ENCODE data around the gene CDK17.
"Not testable (repeated sequence)": the region's sequence is repeated elsewhere in the genome, so short reads cannot be mapped to it uniquely, and the experiment has no call there.

CDK17 gene

DNA sequence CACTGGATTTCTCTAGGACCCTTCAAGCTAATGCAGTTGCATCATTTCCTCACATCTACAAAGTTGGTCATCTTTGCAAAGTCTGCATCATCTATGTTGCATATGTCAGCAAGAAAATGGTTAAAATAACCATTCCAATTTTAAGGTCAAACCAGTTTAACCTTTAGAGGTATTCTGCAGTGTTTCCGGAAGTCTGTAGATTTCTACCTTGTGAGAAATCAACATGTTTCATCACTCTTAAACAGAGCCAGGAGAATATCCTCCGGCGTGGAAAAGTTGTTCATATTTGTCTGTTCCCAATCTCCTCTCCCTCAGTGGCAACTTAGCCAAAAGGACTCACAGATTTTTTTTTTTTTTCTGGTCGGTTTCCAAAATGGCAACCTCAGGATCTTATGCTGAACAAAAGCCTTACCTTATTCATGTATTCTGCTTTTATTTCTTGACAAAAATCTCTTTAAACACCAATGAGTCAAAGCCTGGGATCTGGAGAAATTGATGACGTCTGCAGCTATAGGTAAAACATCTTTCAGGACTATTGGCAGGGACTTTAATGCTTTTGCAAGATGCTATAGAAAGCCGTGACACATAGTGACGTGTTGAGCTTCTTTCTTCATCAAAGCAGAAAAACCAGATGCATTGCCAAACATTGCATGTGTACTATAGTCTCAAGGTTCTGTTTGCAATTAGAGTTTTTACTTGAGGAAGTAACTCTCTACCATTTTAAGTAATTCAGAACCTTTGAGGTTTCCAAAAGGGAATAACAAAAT, 16.0 kb upstream of the CDK17 start:
- DNase-seq = no peak

DNA sequence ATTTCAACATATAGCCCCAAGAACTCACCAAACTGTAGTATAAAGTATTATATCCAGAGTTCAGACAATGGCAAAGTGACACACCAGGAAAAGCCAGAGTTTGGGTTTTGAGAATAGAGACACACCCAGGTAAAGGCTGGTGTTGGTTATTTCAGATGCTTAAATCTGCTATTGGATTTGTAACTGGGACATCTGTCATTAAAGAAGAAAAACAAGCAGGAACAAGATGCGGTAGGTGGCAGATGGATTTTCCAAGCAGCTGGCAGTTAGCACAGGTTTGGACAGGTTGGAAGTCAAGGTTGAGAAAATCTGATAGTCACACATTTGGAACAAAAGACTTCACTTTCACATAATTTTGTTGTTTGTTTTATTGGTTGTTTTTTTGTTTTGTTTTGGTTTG, 14.4 kb upstream of the CDK17 start:
- peak; percentile 94 for DNase-seq

DNA sequence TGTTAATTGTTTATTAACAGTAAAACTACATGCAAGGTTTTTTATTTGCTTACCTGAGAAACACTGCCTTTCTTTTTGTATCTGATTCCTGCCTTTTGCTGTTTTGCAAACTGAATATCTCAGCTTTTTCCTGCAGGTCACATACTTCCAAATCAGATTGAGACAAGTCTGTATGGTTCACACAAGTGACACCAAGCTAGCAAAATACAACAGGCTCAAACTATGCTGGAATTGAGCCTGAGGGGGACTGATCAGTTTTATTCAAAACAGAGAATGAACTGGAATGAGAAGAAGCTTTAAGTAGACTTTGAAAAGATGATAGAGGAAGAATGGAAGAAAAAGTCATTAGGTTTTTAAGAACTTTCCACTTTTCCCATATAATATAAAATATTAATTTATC, 12.2 kb upstream of the CDK17 start:
- DNase-seq = no peak

DNA sequence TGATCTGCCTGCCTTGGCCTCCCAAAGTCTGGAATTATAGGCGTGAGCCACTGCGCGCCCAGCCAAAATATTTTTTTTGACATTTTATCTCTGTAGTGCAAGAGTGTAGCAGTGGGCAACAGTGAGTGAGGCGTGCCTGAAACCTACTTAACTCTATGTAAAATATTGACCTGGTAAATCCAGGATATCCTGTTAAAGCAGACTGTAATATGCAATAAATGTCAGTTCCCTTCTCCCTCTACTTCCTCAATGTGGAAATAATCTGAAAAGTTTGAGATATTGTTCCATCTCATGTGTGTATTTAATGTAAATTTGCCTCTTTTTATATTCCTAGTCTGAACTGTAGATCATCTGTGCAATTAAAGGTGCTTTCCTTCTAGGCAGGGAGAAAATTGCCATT, 9.5 kb upstream of the CDK17 start:
- DNase-seq = no peak

DNA sequence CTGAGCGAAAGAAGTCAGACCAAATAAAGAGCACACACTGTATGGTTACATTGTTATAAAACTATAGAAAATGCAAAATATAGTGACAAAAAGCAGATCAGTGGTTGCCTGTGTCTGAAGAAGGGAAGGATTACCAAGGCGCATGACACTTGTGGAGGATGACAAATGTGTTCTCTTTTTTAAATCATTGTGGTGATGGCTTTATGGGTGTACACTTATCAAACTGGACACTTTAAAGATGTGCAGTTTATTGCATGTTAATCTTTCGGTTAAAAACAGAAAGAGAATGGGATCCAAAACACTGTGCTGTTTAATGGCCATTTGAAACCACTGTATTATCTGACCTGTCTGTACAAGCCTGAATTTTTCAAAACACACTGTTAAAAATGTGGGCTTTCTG, 8.8 kb upstream of the CDK17 start:
- DNase-seq = no peak

DNA sequence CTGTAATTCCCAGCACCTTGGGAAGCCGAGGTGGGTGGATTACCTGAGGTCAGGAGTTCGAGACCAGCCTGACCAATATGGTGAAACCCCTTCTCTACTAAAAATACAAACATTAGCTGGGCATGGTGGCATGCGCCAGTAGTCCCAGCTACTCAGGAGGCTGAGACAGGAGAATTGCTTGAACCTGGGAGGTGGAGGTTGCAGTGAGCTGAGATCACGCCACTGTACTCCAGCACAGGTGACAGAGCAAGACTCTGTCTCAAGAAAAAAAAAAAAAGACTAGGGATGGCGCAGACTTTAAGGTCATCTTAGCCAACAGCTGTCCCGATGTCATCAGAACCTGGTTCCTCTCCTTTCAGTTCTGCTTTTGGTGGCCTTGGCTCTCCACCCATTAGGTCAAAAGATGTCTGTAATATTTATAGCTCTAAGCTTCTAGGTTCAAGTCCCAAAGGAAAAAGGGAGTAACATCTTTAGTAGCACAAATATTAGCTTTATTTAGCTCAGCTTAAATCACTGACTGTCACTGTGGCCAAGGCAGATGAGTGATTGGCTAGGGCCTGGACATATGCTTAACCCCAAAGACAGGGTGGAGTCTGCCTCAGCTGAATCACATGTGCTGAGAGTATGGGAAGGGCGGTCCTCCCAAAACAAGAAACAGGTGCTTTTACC, 7.3 kb upstream of the CDK17 start:
- DNase-seq = not testable (repeated sequence)

DNA sequence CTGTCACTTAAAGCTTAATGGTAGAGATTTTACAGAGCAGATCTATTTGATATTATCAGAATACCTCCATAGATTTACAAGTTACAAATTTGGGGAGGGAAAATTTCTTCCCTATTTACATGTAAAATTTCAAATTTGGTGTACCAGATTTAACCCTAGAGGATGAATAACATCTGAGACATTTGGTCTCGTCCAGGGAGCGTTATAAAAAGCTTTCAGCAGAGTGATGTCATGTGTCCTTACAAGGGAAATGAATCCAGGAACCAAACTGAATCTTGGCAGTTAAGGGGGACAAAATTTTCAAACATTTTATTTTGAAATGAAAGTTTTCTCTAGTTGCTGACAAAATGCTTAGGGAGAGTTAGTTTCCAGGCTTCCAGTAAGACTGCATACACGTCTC, 4.5 kb upstream of the CDK17 start:
- no peak for DNase-seq

DNA sequence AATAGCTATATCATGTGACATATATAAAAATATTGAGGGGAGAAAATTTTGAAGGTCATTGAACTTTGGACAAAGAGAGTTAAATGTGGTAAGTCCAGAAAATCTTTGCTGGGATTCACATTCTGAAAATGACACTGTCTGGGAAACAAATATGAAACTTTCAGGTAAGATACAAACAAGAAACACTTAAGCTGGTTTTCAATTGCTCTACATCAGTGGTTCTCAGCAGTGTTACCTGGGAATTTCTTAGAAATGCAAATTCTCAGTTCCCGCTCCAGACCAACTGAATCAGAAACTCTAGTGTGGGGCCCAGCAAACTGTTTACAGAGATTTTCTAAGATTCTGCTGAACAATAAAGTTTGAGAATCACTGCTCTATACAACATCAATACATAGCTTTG, 3.6 kb upstream of the CDK17 start:
- no peak for DNase-seq

DNA sequence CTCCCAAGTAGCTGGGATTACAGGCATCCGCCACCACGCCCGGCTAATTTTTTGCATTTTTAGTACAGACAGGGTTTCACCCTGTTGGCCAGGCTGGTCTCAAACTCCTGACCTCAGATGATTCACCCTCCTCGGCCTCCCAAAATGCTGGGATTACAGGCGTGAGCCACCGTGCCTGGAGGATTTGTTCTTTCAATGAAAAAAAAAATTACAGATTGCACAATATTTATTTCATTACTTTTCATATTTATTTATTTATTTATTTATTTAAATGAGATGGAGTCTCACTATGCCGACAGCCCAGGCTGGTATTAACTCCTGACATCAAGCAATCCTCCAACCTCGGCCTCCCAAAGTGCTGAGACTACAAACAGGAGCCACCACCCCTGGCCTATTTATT, 2.3 kb upstream of the CDK17 start:
- DNase-seq = not testable (repeated sequence)

DNA sequence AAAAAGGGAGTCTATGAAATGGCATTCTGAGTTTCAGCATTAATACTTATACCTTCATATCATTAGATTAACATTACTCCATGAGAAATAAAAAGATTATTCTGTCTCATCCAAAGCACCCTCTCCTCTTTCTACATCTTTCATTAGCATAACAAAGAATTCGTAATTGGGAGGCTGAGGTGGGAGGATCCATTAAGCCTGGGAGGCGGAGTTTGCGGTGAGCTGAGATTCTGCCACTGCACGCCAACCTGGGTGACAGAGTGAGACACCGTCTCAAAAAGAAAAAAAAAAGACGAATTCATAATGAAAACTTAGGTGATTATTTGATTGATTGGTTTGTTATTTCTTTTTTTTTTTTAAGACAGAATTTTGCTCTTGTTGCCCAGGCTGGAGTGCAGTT, 1.8 kb upstream of the CDK17 start:
- no peak for DNase-seq

DNA sequence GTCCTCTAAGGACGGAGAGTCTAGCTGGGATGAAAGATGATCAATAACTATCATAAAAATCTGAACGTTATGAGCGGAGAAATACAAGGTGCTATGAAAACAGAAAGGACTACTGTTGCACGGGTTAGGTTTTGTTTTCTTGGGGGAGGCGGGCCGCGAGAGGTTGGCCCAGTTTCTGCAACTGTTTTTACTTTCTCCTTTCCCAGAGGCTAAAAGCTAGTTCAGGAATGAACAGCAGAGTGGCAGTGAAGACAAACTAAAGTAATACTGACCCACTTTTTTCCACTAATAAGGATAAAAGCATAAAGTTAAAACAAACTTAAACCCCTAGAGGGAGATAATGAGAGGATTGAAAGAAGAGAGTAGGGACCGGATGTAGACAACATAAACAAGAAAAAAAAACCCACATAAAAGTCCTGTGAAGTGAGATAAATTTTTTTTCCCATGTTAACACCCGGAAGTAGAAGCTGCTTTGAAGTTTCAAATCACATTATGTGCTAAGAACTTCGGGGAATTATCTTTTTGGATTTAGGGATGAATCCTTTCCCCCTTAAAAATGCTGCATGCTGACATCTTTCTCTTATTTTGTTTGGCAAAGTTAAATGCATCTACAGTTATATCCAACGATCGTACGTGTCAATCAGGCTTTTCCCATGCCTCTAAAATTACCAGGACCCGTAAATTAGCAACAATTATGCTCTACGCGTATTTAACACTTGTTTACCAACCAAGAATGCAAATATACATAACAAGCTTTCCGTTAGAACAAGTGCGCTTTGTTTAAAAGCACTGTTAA, 1.0 kb upstream of the CDK17 start:
- peak; percentile 78 for DNase-seq

DNA sequence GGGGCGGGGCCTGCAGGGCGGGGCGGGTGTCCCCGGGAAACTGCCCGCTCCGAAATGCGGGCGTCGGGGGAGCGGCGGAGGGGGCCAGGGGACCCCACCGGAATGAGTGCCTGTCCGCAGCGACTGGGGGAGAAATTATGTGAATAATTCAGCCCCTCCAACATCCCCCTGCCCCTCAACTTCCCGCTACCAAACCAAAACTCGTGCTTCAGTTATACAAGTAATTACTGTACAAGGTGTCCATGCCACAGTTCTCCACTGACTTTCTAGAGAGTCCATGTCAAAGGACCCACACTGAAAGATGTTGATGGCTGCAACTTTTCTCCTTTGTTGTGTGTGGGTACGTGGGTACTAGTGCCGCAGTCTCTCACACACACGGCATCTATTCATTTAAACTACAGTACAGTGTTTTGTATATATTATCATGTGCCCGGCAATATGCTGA, 414 bp upstream of the CDK17 start:
- no peak for DNase-seq

DNA sequence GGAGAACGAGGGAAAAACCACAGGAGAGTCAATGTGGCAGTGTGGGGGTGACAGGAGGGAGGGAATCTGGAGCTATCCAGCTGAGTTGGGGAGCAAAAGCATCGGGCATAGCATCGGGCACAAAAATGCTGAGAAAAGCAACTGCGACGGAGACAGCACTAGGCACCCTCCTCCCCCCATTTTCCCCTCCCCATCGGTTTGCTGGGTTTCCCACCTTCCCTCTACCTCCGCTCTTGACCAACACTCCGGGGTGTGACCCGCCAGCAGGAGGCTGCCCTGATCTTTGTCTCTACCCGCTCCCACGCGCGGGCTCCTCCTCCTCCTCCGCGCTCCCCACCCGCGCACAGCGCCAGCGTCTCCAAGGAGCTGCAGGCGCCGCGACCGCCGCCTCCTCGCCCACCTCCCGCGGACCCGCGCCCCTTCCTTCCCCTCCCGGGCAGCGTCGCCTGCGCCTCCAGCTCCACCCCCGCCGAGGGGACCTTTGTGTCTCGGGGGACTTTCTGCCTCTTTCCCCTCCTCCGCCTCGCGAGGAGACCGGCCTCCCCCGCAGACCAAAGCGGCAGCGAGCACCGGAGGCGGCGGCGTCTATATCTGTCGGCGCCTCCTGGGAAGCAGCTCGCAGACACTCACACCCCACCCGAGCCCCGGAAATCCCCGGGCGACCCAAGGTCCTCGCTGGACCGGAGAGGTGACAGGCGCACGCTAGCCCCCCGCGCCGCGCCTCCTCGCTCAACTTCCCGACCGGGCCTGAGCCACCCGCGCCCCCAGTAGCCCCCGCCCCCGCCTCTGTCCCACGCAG, 920 bp downstream of the CDK17 start:
- DNase-seq = peak; percentile 20

DNA sequence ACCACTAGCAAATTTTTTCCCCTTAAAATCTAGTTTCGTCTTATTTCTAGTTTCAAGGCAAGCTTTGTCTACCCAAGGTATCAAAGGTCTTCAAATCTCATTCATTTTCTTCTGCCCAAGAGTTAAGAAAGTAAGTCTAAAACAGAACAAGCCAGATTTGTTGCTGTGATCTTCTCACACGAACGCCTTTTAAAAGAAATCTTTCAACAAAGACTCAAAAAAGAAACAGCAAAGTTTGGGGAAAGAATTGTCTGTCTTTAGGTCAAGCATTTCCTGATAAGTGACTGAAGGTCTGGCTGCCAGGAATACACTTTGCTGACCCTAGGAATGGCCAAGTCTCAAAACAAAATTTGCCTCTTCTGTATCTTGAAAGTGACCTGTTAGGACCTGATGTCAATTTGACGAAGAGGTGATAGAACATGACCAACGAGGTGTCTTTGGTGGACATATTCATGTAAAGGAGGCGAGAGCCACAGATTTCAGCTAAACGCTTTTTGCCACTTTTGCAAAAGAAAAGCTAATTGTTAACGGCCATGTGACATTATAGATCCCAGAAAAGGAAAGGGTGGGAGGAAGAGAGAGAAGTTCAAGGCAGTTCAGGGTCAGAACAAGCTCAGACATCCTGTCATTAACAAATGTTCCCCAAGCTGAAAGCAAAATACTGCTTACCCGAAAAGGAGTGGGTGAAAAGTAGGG, 1.7 kb downstream of the CDK17 start:
- DNase-seq = no peak

DNA sequence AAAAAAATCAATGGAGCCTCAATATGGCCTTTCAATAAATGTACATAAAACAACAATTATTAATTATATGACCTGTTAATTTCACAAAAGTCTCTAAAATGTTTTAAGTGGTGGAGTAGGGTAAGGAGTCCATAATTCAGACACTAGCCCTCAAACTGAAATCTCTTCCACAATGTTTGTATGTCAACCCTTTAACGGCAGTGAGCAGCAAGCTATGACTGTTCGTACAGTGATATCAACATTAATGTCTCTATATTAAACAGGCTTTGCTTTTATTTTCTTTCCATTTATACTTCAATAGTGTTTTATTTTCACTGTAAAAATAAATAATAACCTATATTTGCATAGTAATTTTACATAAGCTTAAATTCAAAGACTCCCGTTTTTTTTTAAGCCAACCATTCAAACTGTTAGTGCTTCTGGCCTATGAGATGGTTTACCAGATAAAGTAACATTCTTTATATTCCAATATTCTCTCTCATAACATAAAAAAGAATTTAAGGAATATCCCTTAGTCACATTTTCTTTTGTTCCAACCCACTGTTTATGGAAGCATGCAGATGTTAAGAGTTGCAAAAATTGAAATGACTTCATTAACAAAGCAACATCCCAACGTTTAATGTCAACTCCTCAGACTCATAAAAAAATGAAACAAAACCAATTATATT, 2.3 kb downstream of the CDK17 start:
- DNase-seq = peak; percentile 31

DNA sequence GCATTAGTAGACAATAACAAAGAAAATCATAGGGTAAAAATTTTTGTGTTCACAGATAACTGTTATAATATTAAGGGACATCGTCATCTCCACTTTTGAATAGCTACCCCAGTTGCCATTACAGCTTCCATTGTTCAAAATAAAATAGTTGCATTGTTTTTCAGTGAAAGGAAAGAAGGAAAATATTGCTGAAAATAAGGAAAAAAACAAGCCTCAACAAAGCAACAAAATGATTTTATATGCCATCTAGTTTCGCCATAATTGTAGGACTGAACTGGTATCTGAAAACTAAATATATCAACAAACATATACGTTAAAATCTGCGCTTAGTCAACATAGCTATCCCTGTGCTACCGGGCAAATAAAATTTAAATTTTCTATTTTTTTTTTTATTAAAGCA, 3.3 kb downstream of the CDK17 start:
- no peak for DNase-seq

DNA sequence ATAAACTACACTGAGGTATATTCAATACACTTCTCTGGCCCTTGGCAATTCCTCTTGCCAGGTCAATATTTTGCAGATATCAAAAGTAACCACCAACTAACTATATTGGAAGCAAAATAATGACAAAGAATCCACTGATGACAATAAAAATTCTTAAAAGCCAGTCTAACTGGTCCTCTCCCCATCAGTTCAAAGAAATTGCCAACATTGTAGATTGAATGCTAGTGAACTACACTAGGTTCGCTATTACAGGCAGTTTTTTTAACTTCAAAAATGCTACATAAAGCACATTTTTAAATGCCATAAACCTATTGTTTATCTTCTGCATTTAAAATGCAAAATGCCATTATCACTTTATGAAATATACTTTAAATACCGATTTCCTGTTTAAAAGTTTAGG, 4.0 kb downstream of the CDK17 start:
- no peak for DNase-seq

DNA sequence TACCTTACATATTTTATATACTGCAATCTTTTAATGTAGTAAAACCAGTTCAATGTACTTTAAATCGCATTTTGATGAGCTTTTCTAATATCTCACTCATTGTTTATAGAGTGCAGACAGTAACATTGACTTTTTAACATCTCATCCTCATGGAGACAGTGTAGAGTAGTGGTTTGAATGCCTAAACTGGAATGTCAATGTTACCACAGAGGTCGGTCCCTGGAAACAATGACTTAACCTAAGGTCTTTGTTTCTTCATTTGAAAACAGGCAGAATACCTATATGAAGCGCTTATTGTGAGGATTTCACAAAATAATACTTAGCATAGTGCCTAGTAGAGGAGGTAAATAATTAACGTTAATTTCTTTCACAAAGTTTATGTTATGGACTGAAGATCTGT, 5.0 kb downstream of the CDK17 start:
- DNase-seq = no peak

DNA sequence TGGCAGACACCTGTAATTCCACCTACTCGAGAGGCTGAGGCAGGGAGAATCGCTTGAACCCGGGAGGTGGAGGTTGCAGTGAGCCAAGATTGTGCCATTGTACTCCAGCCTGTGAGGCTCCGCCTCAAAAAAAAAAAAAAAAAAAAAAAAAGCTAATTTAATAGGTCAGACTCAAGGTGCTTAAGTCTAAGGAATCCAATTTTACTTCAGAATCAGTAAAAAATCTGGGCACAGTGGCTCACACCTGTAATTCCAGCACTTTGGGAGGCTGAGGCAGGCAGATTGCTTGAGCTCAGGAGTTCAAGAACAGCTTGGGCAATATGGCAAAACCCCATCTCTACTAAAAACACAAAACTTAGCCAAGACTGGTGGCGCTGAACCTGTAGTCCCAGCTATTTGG, 7.0 kb downstream of the CDK17 start:
- not testable (repeated sequence) for DNase-seq

DNA sequence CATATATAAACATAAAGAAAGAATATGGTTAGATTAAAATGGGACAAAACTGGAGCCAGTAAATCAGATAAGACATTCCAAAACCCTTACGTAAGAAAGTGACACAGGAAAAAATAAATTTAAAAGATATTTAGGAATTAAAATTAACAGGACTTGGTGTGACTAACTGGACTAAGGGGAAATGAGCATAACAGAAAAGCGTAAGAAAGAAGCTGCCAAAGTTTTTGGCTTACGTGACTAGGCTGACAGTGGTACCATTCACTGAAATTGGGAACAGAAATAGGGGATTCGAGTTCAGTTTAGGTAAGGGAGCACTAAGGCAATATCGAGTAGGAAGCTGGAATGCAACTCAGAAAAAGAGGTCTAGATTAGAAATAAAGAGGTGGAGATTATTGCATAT, 7.8 kb downstream of the CDK17 start:
- no peak for DNase-seq

DNA sequence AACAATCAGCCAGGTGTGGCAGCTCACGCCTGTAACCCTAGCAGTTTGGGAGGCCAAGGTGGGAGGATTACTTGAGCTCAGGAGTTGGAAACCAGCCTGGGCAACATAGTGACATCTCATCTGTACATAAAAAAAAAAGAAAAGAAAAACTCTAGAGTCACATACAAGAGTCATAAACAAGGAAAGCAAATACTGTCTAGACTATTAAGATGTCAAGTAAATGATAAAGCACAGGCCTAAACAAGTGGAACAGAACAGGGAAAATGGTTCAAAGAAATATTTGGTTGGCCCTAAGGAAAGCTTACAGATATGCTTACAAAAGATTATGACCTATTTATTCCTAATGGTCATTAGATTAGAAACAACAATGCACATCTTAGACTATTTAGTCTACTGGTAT, 12.3 kb downstream of the CDK17 start:
- DNase-seq = no peak

DNA sequence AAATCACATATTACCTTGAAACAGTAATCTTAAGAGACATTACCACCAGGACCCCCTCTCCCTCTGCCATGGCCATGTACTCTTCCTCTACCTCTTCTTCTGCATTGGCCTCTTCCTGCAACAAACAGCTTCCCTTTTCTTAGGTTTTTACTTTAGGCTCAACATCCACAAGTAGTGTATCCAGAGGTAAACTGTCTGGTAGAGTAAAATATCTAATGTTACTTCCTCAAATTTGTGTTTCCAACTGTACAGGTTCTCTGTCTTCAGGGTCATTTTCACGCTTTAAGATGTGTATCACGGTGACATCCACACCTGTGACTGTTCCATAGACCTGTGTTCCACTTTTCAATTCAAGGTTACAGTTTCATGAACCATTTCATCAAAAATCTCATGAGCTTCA, 13.4 kb downstream of the CDK17 start:
- DNase-seq = no peak

Data from NCI-H1694 treated with DMSO at 0.1 percent for 48 hours (cell line).